Ureter (tissue), 1 donor: ENCODE measurements around the gene SYTL3. TPM values are rescaled to one million over a fixed set of nuclear protein-coding genes. Genes with fewer than 3 reads are reported as not detected.
"Not testable (repeated sequence)": the region's sequence is repeated elsewhere in the genome, so short reads cannot be mapped to it uniquely, and the experiment has no call there.

Experiments used
- DNase-seq: peaks from one replicate; pipeline ENCODE4 v3.0.0-alpha.2; 2020; ENCODE audit warnings: low spot score
- total RNA-seq: library from RNA; stranded (reverse); gene quantifications from one replicate; pipeline ENCODE4 v1.2.4, GENCODE V29; 2023
- donor health status: DM: yes; HTN: yes; CAD: no.

Gene SYTL3
- total RNA-seq, 1 donor from 2014 or later = 8.7 TPM

DNA sequence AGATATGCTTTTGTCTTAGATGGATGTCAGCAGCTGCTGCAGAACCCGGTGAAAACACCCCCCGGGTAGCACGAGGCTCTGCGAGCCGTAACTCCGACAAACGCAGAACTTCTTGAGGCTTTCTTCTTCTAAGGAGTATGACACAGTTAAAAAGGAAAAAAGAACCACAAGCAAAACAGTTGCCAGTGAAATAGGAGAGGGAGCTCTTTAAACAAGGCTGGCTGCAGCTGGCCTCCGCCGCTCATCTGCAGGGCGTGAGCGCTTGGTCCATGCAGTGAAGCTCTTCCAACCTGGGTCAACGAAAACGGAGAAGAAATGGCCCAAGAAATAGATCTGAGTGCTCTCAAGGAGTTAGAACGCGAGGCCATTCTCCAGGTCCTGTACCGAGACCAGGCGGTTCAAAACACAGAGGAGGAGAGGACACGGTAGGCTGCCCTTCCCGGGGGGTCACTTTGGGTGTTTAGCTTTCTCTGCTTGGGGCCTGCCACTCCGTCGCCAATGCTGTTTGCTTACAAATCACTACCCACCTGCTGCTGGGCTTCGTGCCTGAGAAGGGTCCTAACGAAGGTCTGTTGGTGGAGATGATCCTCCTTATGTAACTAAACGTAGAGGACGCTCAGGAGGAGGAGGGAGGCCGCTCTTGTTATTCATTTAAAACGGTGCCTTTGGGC, 13.2 kb downstream of the SYTL3 start:
- peak; percentile 43 for DNase-seq

DNA sequence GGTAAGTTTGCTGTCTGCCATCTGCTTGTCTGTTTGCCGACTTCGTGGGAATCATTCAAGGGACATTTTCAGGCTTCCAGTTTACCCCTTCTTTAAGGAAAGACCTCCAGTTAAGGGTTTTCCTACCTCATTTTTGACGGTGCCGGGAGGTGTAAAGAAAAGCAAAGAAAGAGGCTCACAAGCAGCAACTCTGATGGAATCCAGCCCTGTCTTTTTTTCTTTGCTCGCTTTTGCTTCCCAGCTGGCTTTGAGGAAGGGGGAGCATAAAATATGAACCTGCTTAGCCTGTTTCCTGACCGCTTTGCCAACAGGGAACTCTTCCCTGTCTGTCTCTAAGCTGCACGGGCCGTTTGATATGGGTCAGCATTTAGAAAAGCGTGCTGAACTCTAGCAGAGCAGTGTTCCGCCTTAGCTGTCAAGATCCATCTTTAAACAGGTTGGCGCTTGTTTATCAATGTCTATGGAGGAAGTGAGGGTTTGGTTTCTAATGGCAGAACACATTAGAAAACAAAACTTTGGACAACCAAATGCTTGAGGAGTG, 13.8 kb downstream of the SYTL3 start:
- DNase-seq = peak; percentile 68

DNA sequence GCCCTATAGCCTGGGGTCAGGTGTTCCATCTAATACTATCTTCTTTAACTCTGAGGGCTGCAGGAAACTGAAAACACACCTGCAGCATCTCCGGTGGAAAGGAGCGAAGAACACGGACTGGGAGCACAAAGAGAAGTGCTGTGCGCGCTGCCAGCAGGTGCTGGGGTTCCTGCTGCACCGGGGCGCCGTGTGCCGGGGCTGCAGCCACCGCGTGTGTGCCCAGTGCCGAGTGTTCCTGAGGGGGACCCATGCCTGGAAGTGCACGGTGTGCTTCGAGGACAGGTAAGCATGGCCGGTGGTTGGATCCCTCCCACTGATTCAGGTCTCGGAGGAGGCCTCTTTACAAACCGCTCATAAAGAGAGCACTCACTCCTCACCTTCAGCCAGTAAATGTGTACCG, 15.5 kb downstream of the SYTL3 start:
- no peak for DNase-seq

DNA sequence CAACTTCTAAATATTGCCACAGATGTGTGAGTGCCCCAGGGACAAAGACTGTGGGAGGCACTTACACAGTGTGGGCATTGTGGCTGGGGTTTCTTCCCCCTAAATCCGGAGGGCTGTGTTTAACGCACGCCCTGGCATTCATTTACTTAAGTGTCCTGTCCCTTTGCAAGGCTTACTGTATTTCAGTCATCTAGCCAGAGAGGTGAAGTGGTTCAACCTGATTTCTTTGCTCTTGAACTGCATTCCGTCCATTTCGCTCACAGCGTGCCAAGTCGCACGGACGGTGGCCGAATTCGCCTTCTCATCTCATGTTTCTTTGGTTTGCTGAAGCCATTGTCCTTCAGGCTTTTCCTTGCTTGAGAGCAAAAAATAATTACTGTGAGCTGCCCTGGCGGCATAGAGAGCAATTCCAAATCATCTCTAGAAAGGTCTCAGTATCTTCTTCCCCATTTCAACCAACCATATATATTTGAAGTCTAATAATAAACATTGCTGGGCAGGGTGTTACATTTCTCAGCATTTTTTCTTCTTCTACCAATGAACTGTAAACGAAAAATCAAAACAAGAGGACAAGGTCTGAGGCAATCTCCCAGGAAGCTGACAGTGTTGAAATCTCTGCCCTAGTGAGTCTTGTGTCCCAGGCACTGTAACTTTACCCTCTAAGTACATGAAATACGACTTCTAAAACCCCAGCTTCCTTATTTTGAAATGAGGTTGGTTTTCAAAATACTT, 16.9 kb downstream of the SYTL3 start:
- peak; percentile 58 for DNase-seq

DNA sequence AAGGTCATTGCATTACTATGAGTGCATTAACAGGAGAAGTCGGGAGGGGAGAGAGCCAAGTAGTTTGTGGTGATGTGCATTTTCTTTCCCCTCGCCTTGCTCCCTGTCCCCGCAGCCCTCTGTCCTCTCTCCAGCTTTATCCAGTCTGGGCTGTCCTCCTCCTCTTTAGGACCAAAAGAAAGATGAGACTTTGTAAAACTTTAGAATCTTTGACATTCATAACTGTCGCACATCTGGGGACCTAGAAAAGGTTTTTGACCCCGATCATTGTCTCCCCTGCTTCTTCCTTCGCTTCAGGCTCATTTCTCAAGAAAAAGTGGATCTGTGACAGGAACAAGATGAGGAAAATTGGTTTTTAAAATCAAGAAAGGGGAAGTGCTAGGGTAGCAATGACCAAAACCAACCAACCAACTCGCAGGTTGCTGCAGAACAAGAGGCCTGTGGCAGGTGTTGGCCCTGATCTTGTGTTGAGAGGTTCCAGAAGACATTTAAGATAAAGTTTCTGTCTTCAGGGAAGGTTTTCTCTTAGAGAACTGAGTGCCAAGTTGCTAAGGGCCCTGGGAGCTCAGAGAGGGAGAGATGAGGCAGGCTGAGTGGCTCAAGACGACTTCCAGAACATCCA, 17.6 kb downstream of the SYTL3 start:
- DNase-seq = no peak

DNA sequence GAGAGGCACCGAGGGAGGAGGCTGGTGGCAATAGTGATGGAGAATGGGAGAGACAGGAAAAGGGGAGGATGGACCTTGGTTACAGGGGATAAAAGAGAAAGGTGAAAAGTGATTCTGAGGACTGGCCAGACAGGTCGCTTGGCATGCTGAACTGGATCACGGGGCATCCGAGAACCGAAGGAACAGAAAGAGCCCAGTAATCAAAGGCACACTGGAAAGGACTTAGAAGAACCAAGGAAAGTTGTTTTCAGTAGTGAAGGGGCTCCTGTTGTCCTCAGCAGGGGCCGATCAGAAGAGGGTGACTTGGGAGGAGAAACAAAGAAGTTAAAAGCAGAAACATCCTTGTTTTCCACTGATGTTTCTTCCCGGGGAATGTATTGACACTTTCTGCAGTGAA, 18.9 kb downstream of the SYTL3 start:
- DNase-seq = no peak

DNA sequence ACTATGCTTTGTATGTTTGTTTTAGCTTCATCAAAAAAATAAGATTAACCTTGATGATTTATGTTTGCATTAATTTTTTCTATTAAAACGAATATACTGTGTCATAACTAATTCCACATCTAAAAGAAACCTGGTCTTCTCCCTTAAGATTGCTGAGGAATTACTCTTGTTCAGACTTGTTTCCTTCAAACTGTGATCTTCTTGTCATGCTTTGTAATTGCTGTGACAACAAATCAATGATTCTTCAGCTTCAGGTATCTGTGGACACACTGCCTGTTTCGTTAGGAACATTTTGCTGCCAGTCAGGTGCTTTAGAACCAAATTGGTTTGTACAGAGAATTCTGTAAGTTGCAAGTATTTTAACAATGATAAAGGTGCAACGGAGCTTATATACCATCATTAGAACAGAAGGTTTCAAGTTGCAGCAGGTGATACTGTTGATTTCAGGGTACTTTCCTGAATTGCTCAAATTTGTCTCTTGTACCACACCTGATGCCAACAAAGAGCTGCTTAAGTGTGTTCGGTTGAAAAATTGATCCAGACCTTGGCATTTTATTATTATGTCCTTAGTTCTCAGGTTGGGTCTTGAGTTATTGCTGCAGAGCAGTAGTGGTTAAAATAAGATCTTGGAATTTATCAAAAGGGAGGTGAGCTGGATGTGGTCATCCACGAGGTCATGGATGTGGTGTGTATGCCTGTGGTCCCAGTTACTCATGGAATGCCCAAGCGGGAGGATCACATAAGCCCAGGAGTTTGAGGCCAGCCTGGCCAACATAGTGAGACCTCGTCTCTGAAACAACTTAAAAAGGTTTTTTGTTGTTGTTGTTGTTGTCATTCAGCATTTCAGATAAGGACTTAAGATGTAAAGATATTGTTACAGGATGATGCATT, 19.5 kb downstream of the SYTL3 start:
- DNase-seq = no peak

DNA sequence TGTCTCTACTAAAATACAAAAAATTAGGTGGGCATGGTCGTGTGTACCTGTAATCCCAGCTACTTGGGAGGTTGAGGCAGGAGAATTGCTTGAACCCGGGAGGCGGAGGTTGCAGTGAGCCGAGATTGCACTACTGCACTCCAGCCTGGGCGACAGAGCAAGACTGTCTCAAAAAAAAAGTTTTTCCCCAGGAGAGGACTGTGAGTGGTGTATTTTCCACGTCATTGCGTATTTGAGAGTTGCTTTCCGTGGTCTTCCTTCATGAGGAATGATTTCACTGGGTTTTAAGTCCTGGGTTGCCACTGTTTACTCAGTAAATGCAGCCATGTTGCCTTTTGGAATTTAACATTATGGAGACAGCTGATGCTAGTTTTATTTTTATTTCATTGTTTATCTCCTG, 22.3 kb downstream of the SYTL3 start:
- DNase-seq = not testable (repeated sequence)

DNA sequence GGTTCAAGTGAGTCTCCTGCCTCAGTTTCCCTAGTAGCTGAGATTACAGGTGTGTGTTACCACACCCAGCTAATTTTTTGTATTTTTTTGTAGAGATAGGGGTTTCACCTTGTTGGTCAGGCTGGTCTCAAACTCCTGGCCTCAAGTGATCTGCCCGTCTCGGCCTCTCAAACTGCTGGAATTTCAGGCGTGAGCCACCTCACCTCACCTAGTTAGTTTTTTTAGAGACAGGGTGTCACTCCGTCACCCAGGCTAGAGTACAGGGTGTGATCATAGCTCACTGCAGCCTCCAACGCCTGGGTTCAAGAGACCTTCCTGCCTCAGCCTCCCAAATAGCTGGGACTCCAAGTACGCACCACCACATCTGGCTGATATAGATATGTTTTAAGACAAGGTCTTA, 22.9 kb downstream of the SYTL3 start:
- no peak for DNase-seq

DNA sequence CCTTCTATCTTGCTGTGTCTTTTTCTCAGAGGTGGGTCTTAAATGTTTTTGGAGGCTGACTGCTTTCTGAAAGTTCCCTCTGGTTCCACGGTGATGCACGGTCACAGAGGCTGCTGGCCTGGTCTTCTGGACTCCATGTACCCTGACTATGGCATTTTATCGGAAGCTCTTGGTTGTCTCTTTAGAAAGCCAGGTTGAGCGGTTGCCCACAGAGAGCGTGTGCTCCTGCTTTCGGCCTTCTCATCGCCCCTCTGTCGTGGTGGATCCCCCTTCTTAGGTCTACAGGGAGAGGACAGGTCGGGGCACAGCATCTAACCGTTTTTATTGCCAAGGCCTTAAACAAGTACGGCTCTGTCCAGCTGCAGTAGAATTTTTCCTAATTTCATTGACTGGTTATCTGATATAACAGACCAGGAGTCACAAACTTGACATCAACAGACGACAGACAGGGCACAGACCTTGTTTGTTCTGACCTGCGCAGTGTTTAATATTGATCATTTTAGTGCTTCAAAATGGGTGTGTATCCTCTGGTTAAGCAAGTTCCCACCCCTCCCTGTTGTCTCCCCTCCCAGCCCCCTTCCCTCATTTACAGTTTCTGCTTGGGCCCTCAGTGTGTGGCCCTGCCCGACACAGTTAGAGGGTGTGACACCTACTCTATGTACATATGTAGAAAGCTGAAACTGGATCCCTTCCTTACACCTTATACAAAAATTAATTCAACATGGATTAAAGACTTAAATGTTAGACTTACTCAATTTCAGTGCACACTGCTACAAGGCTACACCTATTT, 24.7 kb downstream of the SYTL3 start:
- no peak for DNase-seq

DNA sequence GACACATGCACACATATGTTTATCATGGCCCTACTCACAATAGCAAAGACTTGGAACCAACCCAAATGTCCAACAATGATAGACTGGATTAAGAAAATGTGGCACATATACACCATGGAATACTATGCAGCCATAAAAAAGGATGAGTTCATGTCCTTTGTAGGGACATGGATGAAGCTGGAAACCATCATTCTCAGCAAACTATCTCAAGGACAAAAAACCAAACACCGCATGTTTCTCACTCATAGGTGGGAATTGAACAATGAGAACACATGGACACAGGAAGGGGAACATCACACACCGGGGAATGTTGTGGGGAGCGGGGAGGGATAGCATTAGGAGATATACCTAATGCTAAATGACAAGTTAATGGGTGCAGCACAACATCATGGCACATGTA, 27.2 kb downstream of the SYTL3 start:
- DNase-seq = not testable (repeated sequence)

DNA sequence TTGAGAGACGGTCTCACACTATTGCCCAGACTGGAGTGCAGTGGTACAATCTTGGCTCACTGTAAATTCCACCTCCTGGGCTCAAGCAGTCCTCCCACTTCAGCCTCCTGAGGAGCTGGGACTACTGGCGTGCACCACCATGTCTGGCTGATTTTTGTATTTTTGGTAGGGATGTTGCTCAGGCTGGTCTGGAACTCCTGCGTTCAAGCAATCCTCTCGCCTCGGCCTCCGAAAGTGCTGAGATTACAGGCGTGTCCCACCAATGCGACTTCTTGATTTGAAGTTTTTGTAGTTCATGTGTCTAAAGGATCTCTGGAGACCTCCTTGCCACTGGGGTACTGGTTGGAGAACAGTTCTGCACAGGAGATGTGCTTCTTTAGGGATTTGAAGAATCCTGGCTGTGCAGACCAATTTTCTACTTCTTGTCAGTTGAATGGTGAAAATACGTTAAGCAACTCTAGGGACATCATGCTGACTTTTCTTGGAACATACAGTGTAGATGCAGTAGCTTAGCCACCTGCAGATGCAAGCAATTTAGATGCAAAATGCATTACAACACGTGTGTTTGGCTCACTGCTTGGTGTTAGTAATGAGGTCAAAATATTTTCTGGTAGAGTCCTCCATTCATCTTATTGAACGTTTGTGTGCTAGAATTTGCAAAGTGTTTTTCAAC, 28.2 kb downstream of the SYTL3 start:
- no peak for DNase-seq

DNA sequence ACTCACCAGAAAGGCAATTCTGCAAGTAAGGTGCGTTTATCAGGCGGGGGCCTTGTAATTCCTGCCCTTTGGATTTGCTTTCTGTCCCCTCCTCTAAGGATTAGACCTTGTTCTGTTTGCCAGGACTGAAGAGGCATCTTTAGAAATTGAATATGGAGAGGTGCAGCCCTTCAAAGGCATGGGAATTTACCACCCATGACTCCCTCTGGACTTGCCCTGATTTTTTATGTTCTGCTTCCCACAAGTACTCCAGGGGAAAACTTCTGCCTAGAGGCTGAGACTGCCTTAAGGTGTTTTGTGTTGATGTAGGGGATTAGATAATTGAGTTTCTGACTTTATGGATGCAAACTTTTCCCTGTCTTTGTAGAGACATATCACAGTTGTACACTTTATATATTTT, 30.2 kb downstream of the SYTL3 start:
- DNase-seq = no peak

DNA sequence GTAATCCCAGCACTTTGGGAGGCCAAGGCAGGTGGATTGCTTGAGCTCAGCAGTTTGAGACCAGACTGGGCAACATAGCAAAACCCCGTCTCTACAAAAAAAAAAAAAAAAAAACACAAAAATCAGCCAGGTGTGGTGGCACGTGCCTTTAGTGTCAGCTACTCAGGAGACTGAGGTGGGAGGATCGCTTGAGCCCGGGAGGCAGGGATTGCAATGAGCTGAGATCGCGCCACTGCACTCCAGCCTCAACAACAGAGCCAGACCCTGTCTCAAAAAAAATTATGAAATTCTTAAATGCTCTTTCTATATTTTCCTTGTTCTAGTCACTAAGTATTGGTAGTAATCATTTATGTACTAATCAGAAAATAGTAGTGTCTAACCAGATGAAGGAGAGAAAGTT, 30.6 kb downstream of the SYTL3 start:
- no peak for DNase-seq

DNA sequence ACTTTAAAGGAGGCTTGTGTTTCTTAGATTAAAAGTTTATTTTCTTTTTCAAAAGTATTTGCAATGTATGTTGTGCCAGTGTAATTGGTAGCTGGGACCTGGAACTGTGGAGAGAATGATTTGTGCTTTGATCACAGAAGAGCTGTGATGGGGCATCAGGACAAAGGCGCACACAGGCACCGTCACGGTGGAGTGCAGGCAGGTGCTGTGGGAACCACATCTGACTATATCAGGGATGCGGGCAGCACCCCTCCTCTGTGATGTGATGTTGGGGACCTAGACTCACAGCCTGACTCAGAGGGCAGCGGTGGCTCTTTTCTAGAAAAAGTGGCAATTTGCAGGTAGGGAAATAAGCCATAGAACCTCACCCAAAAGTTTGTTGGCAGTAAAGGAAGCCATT, 34.5 kb downstream of the SYTL3 start:
- DNase-seq = peak; percentile 28

DNA sequence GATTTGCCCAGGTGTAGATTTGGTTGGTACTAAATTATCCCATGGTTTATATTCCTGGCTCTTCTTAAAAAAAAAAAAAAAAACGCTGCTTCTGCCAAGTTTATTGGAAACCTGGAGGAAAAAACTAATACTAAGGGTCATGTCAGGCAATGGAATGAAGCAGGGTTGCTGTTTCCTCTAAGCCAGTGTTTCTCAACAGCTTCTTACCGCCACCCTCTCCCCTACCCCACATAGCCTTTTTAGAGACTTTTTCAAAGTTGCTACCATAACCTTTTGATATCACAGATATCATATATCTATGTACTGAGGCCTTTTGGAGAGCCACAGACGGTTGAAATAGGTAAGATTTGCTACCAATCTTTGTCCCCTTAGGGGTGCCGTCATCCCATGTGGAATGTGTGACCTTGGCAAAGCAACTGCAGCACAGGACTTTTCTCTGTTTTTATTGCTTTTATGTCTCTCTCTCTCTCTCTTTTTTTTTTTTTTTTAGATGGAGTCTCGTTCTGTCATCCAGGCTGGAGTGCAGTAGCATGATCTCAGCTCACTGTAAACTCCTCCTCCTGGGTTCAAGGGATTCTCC, 35.0 kb downstream of the SYTL3 start:
- DNase-seq = no peak

DNA sequence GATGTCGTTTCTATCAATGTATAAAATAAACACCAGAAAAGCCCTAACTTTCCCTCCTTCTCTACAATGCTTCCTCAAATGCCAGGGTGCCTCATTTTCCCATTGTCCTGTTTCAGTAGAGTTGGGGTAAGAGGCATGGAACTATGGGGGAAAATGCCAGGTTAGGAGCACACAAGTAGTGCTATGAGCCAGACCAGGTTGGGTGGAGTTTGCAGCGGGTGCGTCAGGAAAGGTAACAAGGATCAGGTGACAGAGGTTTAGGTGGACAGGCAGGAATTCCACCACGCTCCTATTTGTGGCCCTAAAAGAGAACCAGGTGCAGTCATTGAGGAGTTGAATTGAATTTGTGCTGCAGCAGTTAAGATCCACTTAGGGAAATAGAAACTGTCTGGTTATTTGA, 36.5 kb downstream of the SYTL3 start:
- no peak for DNase-seq

DNA sequence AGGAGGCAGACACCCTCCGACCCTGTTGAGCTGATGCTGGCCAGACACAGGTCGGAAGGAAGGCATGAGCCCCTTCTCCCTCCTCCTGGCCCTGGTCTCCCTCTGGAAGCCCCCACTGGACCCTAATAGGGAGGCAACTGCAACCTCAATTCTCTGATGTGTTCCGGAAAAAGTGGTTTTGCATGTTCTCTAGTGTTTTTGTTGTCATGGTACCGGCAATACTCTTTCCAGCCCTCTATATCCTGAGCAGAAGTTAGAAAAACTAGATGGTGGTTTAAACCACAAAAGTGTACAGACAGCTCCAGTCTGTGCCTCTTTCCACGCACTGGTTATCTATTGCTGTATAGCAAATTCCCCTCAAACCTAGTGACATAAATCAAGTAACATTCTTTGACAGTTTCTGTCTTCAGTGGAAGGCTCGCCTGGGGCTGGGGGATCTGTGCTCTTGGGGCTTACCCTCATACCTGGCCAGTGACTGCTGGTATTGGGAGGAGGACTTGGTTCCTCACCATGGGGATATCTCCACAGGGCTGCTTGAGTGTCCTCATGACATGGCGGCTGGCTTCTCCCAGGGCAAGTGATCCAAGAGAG, 37.0 kb downstream of the SYTL3 start:
- DNase-seq = no peak

DNA sequence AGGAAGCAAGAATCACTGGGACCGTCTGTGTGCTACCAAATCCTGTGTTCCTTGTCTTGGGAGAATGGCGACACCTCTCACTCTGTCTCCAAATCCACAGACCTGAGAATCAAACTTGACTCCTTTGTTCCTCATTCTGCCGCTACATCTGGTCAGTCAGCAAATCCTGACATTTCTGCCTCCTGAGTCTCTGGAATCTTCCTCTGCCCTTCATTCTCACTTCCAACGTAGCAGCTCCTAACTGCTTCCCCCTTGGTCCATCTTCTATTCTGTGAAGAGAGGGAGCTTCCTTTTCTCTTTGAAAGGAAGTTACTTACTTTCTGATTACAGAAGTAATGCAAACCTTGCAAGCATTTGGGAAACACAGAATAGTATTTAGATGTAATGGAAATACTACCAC, 37.7 kb downstream of the SYTL3 start:
- DNase-seq = no peak

DNA sequence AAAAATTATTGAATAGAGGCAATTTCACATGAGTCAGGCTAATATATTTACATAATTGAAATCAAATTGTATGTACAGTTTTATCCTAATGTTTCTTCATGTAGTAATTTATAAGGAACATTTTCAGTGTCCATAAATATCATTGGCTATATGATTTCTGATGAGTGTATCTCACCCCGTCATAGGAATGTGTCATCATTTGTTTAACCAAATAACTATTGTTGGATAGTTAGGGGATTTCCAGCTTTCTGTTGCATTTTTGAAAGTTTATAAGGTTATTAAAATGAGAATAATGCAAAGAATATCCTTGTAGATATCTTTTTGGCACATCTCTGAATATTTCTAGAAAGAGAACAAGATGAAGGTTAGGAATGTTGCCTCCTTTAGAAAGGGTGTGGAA, 39.0 kb downstream of the SYTL3 start:
- DNase-seq = no peak
